HG03097 (cell line): ENCODE measurements around the gene SLC35E4.
"Not testable (repeated sequence)": the region's sequence is repeated elsewhere in the genome, so short reads cannot be mapped to it uniquely, and the experiment has no call there.

Experiments
- ATAC-seq: cut with Tn5 transposase; IDR thresholded peaks from one replicate; pipeline ENCODE4 v1.9.1; 2021; ENCODE audit not compliant: unreplicated experiment, low FRiP score

Gene SLC35E4

DNA sequence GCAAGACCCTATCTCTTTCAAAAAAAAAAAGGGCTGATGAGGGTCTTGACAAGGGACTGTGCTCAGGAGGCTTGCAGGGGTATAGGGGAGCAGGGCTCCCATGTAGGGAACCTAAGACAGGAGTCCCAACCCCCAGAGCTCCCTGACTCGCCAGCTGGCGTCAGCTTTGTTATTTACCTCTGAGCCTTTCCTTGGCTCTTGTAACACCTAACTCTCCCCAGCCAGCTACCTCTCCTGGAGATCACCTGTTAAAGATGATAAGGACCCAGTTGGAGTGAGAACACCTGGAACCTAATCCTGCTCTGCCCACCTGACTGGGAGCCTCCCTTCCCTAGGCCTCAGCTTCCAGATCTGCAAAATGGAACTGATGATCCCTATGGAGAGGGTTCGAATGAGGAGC, 13.2 kb downstream of the SLC35E4 start:
- ATAC-seq: no peak

DNA sequence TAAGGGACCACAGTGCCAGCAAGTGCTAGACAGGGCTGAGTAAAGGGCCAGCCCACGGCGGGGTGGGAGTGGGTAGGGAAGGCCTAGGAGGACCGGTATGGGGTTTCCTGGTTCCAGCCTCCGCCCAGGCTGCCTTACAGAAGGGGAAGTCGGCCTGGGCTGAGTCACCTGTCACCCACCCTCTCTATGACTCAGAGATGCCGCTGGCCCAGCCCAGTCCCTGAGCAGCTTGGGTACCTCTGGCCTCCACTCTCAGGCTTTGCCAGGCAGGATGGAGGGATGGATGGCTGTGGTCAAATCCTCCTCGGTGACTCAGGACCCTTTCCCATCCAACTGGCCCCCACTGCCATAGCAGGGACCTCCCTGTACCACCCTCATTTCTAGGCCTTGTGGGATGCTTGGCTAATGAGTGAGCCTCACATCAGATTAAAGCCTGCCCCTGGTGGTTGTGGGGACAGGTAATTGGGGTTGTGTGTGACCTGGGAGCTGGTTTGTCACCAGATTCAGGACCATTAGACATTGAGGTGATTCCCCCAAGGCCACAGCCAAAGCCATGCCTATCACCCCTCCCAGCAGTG, 13.9 kb downstream of the SLC35E4 start:
- no peak for ATAC-seq

GRCh38 chr22:30650508-30651116, 15.0 kb downstream of the SLC35E4 start:
- ATAC-seq: no peak

- no peak for ATAC-seq
Measured at GRCh38 chr22:30652852-30653251, 17.3 kb downstream of the SLC35E4 start.

DNA sequence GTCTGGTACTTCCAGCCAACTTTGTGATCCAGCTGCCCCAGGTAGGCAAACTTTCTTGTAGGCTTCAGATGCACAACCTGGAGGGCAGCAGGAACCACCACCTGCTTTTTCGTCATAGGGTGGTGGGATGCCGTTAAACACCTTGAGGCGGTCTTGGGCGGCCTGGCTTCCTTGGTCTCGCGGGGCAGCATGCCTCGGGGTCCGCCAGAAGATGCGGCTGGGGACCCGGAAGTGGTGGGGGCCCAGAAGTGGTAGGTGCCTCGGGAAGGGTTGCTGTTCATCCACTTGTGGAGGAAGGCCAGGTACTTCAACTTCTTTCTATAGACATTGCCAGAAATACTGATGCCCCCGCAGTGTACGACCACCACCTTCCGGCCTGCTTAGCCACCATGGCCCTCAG, 18.8 kb downstream of the SLC35E4 start:
- ATAC-seq: no peak

DNA sequence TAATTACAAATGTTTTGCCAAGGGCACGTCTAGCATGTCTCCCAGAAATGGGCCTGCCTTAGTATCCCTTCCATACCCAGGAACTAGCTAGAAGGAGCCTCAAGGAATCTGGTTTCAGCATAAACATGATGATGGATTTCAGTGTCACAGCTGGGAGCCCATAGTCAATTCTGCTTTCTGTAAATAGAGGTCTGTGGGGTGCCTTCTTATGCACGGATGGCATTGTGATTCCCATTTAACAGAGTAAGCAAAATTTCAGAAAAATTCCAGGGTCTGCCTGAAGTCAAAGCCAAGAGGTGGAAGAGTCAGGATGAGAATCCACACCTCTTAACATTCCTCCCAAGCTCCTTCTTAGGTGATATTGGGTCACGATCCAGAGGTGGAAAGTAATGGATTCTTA, 20.0 kb downstream of the SLC35E4 start:
- ATAC-seq: no peak

DNA sequence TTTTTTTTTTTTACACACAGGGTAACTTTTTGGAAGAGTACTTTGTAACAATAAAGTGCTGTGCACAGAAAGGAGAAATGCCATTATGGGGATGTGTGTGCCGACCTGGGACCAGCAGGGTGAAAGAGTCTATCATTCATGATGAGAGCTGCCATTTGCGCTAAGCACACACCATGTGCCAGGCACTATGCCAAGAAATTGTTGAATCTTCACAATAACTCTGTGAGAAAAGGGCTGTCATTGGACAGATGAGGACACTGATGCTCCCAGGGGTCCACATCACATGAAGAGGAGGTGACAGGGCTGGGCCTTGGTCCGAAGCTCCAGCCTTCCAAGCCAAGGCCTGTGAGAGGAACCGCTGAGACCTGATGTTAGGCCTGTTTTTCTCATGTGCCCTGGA, 26.5 kb downstream of the SLC35E4 start:
- ATAC-seq: no peak

DNA sequence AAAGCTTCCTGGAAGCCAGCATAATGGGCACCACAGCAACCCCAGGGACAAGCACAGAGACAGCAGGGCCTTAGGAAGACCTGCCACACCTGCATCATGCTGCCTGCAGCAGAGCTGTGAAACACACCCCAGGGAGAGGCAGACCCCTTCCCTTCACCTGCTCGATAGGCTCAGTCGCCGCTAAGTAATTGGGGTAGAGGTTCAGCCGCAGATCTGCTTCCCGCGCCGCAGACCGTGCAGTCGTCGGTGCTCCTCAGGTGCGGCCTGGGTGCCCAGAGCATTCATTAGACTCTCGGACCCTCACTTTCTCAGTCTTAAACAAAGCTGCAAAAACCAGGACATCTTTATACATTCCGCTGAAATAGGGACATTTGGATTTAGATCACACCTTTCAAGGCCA, 29.2 kb downstream of the SLC35E4 start:
- no peak for ATAC-seq

- no peak for ATAC-seq
Measured at GRCh38 chr22:30665266-30665665, 29.7 kb downstream of the SLC35E4 start.

GRCh38 chr22:30665786-30666185, 30.2 kb downstream of the SLC35E4 start:
- no peak for ATAC-seq

GRCh38 chr22:30667107-30667493, 31.5 kb downstream of the SLC35E4 start:
- peak; percentile 1 for ATAC-seq

GRCh38 chr22:30667494-30668385, 32.2 kb downstream of the SLC35E4 start, which contains the start of gene DUSP18:
Gene DUSP18, minus strand, starts transcription at chr22:30667875. Its CDS starts 3,872 bp downstream, at chr22:30664003.
- ATAC-seq: peak; percentile 90

DNA sequence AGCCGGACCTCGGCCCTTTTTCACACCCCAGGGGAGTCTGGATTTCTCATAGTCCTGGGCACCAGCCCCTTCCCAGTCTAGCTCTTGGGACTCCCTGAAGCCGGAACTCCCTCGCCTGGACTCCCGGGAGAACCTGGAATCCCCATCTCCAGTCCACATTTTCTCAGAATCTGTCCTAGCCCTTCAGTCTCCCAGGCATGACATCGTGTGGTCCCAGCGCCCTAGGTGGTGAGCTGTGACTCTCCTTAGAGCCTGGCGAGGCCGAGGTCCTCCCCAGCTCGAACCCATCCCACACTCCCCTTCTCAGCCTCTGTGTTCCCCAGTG, 32.8 kb downstream of the SLC35E4 start:
- ATAC-seq: no peak

- no peak for ATAC-seq
Measured at GRCh38 chr22:30671071-30671470, 35.5 kb downstream of the SLC35E4 start.

- no peak for ATAC-seq
Measured at GRCh38 chr22:30673136-30673535, 37.6 kb downstream of the SLC35E4 start.

- no peak for ATAC-seq
Measured at GRCh38 chr22:30674482-30674881, 38.9 kb downstream of the SLC35E4 start.

DNA sequence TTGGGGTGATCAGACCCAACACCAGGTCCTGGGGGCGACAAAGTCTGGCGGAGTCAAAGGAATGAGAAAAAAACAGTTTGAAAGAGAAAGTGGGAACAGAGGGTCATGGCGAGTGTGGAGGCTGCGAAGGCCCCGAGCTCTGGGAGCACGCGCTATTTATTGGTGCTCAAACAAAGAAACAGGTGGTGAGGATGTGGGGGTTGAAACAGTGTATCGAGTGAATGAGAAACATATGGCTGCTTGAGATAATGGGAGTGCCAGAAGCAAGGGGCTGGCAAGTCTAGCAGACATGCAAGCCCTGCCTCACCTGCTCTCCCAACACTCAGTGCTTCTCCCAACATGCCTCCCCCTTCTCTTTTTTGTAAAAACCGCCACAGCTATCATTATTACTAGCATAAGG, 39.9 kb downstream of the SLC35E4 start:
- no peak for ATAC-seq

DNA sequence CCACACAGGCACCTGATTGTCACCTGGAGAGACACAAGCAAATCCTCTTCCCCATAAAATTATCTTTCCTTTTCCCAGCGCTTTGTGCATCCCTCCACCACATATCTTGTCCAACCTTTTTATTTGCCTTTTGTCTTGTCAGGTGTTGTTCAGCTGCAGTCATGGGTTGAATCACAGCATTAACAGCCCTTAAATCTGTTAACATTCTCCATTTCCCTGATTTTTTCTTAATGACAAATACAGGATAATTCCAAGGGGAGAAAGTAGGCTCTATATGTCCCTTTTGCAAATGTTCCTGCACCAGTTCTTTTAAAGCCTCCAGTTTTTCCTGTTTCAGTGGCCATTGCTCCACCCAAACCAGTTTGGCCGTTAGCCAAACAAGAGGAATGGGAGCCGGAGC, 41.0 kb downstream of the SLC35E4 start:
- ATAC-seq: not testable (repeated sequence)

DNA sequence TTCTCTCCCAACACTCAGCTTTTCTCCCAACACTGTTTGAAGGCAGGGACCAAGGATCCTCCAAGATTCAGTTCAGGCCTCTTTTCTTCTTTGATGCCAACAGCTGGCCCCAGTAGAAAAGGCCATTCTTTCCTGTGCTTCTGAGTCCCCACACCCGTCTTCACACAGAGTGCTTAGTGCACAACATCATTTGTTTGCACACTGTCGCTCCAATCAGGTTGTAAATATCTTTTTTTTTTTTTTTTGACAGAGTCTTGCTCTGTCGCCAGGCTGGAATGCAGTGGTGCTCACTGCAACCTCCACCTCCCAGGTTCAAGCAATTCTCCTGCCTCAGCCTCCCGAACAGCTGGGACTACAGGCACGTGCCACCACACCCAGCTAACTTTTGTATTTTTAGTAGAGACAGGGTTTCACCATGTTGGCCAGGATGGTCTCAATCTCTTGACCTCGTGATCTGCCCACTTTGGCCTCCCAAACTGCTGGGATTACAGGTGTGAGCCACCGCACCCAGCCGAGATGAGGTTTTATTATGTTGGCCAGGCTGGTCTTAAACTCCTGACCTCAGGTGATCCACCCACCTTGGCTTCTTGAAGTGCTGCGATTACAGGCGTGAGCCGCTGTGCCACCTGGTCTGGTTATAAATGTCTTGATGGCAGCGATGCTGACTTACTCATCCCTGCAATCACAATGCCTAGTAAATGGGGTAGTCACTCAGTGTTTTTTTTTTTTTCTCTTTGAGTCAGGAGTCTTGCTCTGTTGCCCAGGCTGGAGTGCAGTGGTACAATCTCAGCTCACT, 44.5 kb downstream of the SLC35E4 start:
- not testable (repeated sequence) for ATAC-seq

DNA sequence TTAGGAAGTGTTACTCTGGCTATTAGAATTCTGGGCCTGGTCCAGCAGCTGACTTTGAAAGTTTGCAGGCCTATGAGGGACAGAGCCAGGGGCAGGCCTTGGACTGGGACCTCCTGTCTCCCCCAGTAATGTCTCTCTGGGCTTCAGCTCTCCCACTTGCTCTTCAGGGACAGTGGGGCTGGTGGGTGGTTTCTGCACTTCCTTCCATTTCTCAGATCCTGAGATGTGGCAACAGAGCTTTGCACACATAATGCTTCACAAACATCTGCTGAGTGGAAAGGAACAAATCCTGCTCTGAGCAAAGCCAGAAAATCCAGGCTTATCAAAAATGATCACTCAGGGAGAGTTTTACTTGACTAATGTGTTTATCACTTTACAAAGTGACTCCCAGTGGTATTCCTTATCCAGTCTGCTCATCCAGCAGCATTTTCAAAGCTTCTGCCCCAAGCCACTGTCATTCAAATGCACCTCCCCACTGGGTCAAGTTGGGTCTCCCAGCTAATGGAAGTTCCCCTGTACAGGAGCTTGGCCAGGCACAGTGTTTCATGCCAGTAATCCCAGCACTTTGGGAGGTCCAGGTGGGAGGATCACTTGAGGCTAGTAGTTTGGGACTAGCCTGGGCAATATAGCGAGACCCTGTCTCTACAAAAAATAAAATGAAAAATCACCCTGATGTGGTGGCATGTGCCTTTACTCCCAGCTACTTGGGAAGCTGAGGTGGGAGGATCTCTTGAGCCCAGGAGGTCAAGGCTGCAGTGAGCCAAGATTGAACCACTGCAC, 45.6 kb downstream of the SLC35E4 start:
- ATAC-seq: no peak
